A673 (cell line): ENCODE measurements around the gene LTN1.

ENCODE experiments used
- EZH2 ChIP-seq: fragments of 200-600 bp; sonication (generic); IDR thresholded peaks from 2 replicates; pipeline ENCODE4 v1.6.1; 2017; ENCODE audit warnings: borderline replicate concordance, low read depth, mild to moderate bottlenecking, mixed read lengths, antibody characterized with exemption, low read length; ENCODE audit not compliant: poor library complexity, severe bottlenecking
- TF ChIP-seq, protein P1 (sequence below): fragments of 300-800, 200-600 bp; sonication (generic); conservative IDR thresholded peaks from 2 replicates; pipeline ENCODE4 v1.5.1; 2017; ENCODE audit warnings: low read depth, mild to moderate bottlenecking, antibody characterized with exemption, low read length, moderate library complexity, mixed read lengths

DNA sequence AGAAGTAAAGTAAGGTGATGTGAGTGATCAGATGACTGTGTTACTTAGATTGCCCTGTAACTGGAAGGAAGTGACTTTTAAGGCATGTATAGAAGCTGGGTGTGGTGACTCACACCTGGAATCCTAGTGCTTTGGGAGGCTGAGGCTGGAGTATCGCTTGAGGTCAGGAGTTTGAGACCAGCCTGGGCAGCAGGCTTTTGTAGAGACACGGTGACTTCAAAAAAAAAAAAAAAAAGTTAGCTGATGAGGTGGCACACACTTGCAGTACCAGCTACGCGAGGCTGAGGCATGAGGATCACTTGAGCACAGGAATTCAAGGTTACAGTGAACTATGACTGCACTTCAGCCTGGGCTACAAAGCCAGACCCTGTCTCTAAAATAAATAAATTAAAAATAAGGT is 29.5 kb upstream of the LTN1 start:
- TF ChIP-seq, protein P1, sequence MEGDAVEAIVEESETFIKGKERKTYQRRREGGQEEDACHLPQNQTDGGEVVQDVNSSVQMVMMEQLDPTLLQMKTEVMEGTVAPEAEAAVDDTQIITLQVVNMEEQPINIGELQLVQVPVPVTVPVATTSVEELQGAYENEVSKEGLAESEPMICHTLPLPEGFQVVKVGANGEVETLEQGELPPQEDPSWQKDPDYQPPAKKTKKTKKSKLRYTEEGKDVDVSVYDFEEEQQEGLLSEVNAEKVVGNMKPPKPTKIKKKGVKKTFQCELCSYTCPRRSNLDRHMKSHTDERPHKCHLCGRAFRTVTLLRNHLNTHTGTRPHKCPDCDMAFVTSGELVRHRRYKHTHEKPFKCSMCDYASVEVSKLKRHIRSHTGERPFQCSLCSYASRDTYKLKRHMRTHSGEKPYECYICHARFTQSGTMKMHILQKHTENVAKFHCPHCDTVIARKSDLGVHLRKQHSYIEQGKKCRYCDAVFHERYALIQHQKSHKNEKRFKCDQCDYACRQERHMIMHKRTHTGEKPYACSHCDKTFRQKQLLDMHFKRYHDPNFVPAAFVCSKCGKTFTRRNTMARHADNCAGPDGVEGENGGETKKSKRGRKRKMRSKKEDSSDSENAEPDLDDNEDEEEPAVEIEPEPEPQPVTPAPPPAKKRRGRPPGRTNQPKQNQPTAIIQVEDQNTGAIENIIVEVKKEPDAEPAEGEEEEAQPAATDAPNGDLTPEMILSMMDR, result no peak
- TF ChIP-seq EZH2, result no peak
